IMR-90 (cell line): ENCODE results near the gene RMC1. TPM values are rescaled to one million over a fixed set of nuclear protein-coding genes. Genes with fewer than 3 reads are reported as not detected.

Experiments
- ATAC-seq: fragments of 200-7000 bp; cut with Tn5 transposase; 2 replicates; pipeline ENCODE4 v1.9.1; 2020; ENCODE audit warnings: low read depth, mild to moderate bottlenecking, moderate library complexity
- BruUV-seq: library from RNA; stranded (reverse); fragments of 400-500 nt; replicated peaks from 2 replicates; lab custom pipeline; 2021; lab: Mats Ljungman, UMichigan
- CTCF ChIA-PET: fragments of 300-600 bp; formaldehyde crosslinking; extraction: SDS; loops from one replicate; lab custom pipeline; 2021; ENCODE audit warnings: antibody characterized with exemption; lab: Yijun Ruan, JAX
- POLR2A ChIA-PET: fragments of 300-600 bp; sonication (Branson Sonifier 250); formaldehyde crosslinking; loops from one replicate; lab custom pipeline; 2022; ENCODE audit warnings: antibody characterized with exemption; ENCODE audit not compliant: unreplicated experiment; lab: Charles Lee
- DNase-seq: peaks from one replicate; pipeline ENCODE4 v3.0.0; 2013
- H2AFZ ChIP-seq: replicated peaks from 2 replicates; pipeline ENCODE3; 2013; ENCODE audit warnings: low read length, mild to moderate bottlenecking; ENCODE audit not compliant: poor library complexity
- H2AK5ac ChIP-seq: 2 replicates; pipeline ENCODE4 v1.6.1; 2013; ENCODE audit warnings: low read depth, low read length, inconsistent platforms
- H2AK9ac ChIP-seq: replicated peaks from 2 replicates; pipeline ENCODE3; 2013; ENCODE audit warnings: mild to moderate bottlenecking, low read depth, low read length, moderate library complexity; ENCODE audit not compliant: poor library complexity
- H2BK120ac ChIP-seq: 2 replicates; pipeline ENCODE4 v1.6.1; 2013; ENCODE audit warnings: low read depth, low read length, inconsistent platforms
- H2BK15ac ChIP-seq: 3 replicates; pipeline ENCODE4 v1.6.1; 2013; ENCODE audit warnings: low read depth, low read length, inconsistent platforms
- H2BK20ac ChIP-seq: 2 replicates; pipeline ENCODE4 v1.6.1; 2013; ENCODE audit warnings: low read depth, mild to moderate bottlenecking, inconsistent platforms, low read length, moderate library complexity
- H2BK5ac ChIP-seq: 2 replicates; pipeline ENCODE4 v1.6.1; 2013; ENCODE audit warnings: mild to moderate bottlenecking, low read depth, low read length, inconsistent platforms; ENCODE audit not compliant: poor library complexity, severe bottlenecking
- H3K14ac ChIP-seq: replicated peaks from 2 replicates; pipeline ENCODE4 v1.6.1; 2013; ENCODE audit warnings: low read depth, low read length, inconsistent platforms
- H3K18ac ChIP-seq: 2 replicates; pipeline ENCODE4 v1.6.1; 2013; ENCODE audit warnings: low read depth, low read length, control low read depth
- H3K23ac ChIP-seq: 2 replicates; pipeline ENCODE4 v1.6.1; 2013; ENCODE audit warnings: low read depth, low read length, inconsistent platforms
- H3K27ac ChIP-seq: 2 replicates; pipeline ENCODE4 v1.5.1; 2013; ENCODE audit warnings: mild to moderate bottlenecking, control low read depth, low read length; ENCODE audit not compliant: insufficient read depth
- H3K27me3 ChIP-seq: 2 replicates; pipeline ENCODE4 v1.6.1; 2013; ENCODE audit warnings: low read length; ENCODE audit not compliant: control insufficient read depth, insufficient read depth
- H3K36me3 ChIP-seq: 2 replicates; pipeline ENCODE4 v1.6.1; 2013; ENCODE audit warnings: low read length, mixed read lengths; ENCODE audit not compliant: control insufficient read depth, insufficient read depth
- H3K4ac ChIP-seq: 2 replicates; pipeline ENCODE4 v1.6.1; 2013; ENCODE audit warnings: low read depth, low read length, inconsistent platforms
- H3K4me1 ChIP-seq: 2 replicates; pipeline ENCODE4 v1.6.1; 2013; ENCODE audit warnings: low read length, mixed read lengths; ENCODE audit not compliant: control insufficient read depth, insufficient read depth
- H3K4me2 ChIP-seq: 2 replicates; pipeline ENCODE4 v1.6.1; 2013; ENCODE audit warnings: low read depth, mild to moderate bottlenecking, control low read depth, low read length, moderate library complexity
- H3K4me3 ChIP-seq: 2 replicates; pipeline ENCODE4 v1.5.1; 2013; ENCODE audit warnings: low read depth, mild to moderate bottlenecking, control low read depth, low read length, moderate library complexity; ENCODE audit not compliant: insufficient read depth
- H3K56ac ChIP-seq: 2 replicates; pipeline ENCODE4 v1.6.1; 2013; ENCODE audit warnings: low read length, inconsistent platforms; ENCODE audit not compliant: insufficient read depth; ENCODE audit errors: extremely low read depth
- H3K79me1 ChIP-seq, 2 experiments: 2 replicates each; pipeline ENCODE4 v1.6.1; 2013; ENCODE audit warnings: low read length in 2 of 2, inconsistent platforms in 1 of 2, low read depth in 1 of 2
- H3K9ac ChIP-seq: 2 replicates; pipeline ENCODE4 v1.6.1; 2013; ENCODE audit warnings: low read depth, low read length, control low read depth
- H3K9me1 ChIP-seq: 2 replicates; pipeline ENCODE4 v1.6.1; 2013; ENCODE audit warnings: low read length, inconsistent platforms; ENCODE audit not compliant: insufficient read depth
- H3K9me3 ChIP-seq: 2 replicates; pipeline ENCODE4 v1.6.1; 2013; ENCODE audit warnings: low read length; ENCODE audit not compliant: control insufficient read depth, insufficient read depth
- H4K20me1 ChIP-seq: 2 replicates; pipeline ENCODE4 v1.6.1; 2013; ENCODE audit warnings: low read length, inconsistent platforms; ENCODE audit not compliant: insufficient read depth
- H4K5ac ChIP-seq: 2 replicates; pipeline ENCODE4 v1.6.1; 2013; ENCODE audit warnings: mild to moderate bottlenecking, low read depth, low read length, control low read depth
- H4K8ac ChIP-seq, 2 experiments: 2 replicates each; pipeline ENCODE4 v1.6.1; 2013; ENCODE audit warnings: low read depth in 2 of 2, low read length in 2 of 2, control low read depth in 1 of 2, inconsistent platforms in 1 of 2
- H4K91ac ChIP-seq: 2 replicates; pipeline ENCODE4 v1.6.1; 2013; ENCODE audit warnings: low read depth, low read length, inconsistent platforms; ENCODE audit not compliant: insufficient read depth
- BHLHE40 ChIP-seq: fragments of 150-350 bp; IDR thresholded peaks from 2 replicates; pipeline ENCODE4 v1.6.1; 2016; ENCODE audit warnings: mild to moderate bottlenecking, low read depth, low read length
- CEBPB ChIP-seq: IDR thresholded peaks from 2 replicates; pipeline ENCODE4 v1.6.1; 2012; ENCODE audit warnings: low read depth, low read length, improper control_type of control experiment
- CHD1 ChIP-seq: IDR thresholded peaks from 2 replicates; pipeline ENCODE4 v1.6.1; 2012; ENCODE audit warnings: low read depth, low read length, improper control_type of control experiment
- CTCF ChIP-seq: conservative IDR thresholded peaks from 2 replicates; pipeline ENCODE4 v1.5.1; 2012; ENCODE audit warnings: mild to moderate bottlenecking, low read depth, low read length, improper control_type of control experiment
- ELK1 ChIP-seq: fragments of 150-350 bp; IDR thresholded peaks from 2 replicates; pipeline ENCODE4 v1.6.1; 2016; ENCODE audit warnings: low read depth, mild to moderate bottlenecking, low read length, moderate library complexity, borderline replicate concordance
- FOS ChIP-seq: fragments of 150-350 bp; IDR thresholded peaks from 2 replicates; pipeline ENCODE4 v1.6.1; 2016; ENCODE audit warnings: low read depth, low read length
- MAFK ChIP-seq: IDR thresholded peaks from 2 replicates; pipeline ENCODE4 v1.6.1; 2012; ENCODE audit warnings: low read depth, low read length, improper control_type of control experiment
- MAZ ChIP-seq: IDR thresholded peaks from 2 replicates; pipeline ENCODE4 v1.6.1; 2012; ENCODE audit warnings: low read depth, mild to moderate bottlenecking, low read length, improper control_type of control experiment, moderate library complexity, borderline replicate concordance
- MXI1 ChIP-seq: IDR thresholded peaks from 2 replicates; pipeline ENCODE4 v1.6.1; 2012; ENCODE audit warnings: low read depth, mild to moderate bottlenecking, low read length, moderate library complexity, borderline replicate concordance
- NFE2L2 ChIP-seq: fragments of 150-350 bp; IDR thresholded peaks from 2 replicates; pipeline ENCODE4 v1.6.1; 2016; ENCODE audit warnings: low read depth, mild to moderate bottlenecking, low read length
- POLR2A ChIP-seq: IDR thresholded peaks from 2 replicates; pipeline ENCODE4 v1.6.1; 2012; ENCODE audit warnings: mild to moderate bottlenecking, low read depth, low read length
- RAD21 ChIP-seq: IDR thresholded peaks from 2 replicates; pipeline ENCODE4 v1.6.1; 2012; ENCODE audit warnings: low read length, improper control_type of control experiment
- RCOR1 ChIP-seq: IDR thresholded peaks from 2 replicates; pipeline ENCODE4 v1.6.1; 2012; ENCODE audit warnings: mild to moderate bottlenecking, low read length, improper control_type of control experiment; ENCODE audit not compliant: insufficient replicate concordance
- RFX5 ChIP-seq: IDR thresholded peaks from 2 replicates; pipeline ENCODE4 v1.8.0; 2012; ENCODE audit warnings: low read depth, mild to moderate bottlenecking, low read length, moderate library complexity
- SMC3 ChIP-seq: fragments of 150-350 bp; IDR thresholded peaks from 2 replicates; pipeline ENCODE4 v1.6.1; 2016; ENCODE audit warnings: low read depth, mild to moderate bottlenecking, antibody characterized with exemption, low read length, moderate library complexity
- USF2 ChIP-seq: fragments of 150-350 bp; IDR thresholded peaks from 2 replicates; pipeline ENCODE4 v1.6.1; 2017; ENCODE audit warnings: mild to moderate bottlenecking, antibody characterized with exemption, low read length, low read depth
- WGBS, 2 experiments: methylation state at CpG; one replicate each; pipeline versions ENCODE4 v1.1.5 to v1.1.7; 2013; ENCODE audit warnings: missing lambda C conversion rate in 2 of 2; ENCODE audit not compliant: insufficient read length in 1 of 2; ENCODE audit errors: extremely low coverage in 2 of 2; 5-methylcytosine and 5-hydroxymethylcytosine counted together
- dilution Hi-C: fragments of 300-500 bp; cut with HindIII; formaldehyde crosslinking; loops from one replicate; pipeline ENCODE4 v1.14.3; 2018; ENCODE audit warnings: low sequenced_read_pairs; ENCODE audit not compliant: unreplicated experiment
- in situ Hi-C: fragments of 300-500 bp; cut with MboI; formaldehyde crosslinking; loops from 3 replicates; pipeline ENCODE4 v1.14.3; 2019; ENCODE audit warnings: low sequenced_read_pairs, inconsistent platforms, mixed read lengths
- intact Hi-C: fragments of 100-400 bp; cut with micrococcal nuclease; formaldehyde crosslinking; loops from 2 replicates; pipeline ENCODE4 v1.10.0; 2022
- polyA plus RNA-seq, 3 experiments: library from polyadenylated mRNA; depleted of rRNA; stranded (reverse); fragments of >200 nt; gene quantifications; 2 replicates each; pipeline ENCODE4 v1.2.3, GENCODE V29; 2012; ENCODE audit warnings: low replicate concordance in 1 of 3
- total RNA-seq: library from RNA; depleted of rRNA; stranded (reverse); fragments of >200 nt; gene quantifications from 2 replicates; pipeline ENCODE4 v1.2.3, GENCODE V29; 2012

RMC1 gene
- total and polyA plus RNA-seq, 2 of the 4 experiments (the other 2 are of a cell fraction) = 14.2 to 18.0 TPM

- H4K8ac ChIP-seq = no peak overlapping the region
- intact Hi-C loops = no loop called here
- H3K27ac ChIP-seq = no peak overlapping the region
- no TSS peak for BruUV-seq
- no peaks in the 10 kb centered on the region for H3K9me3 ChIP-seq
- peaks cover 70% of the 10 kb centered on the region for H4K20me1 ChIP-seq
- no peak overlapping the region for H4K5ac ChIP-seq
- no peak overlapping the region for H3K4ac ChIP-seq
- in situ Hi-C loops = no loop called here
- no peak overlapping the region for H2BK120ac ChIP-seq
- no peak overlapping the region for H2AK5ac ChIP-seq
- H3K4me2 ChIP-seq = no peak overlapping the region
- peaks cover 4% of the 10 kb centered on the region for H3K36me3 ChIP-seq
- no peak overlapping the region for H2AK9ac ChIP-seq
- CTCF ChIA-PET = no interaction called here
- ATAC-seq = no peak
- no peak for TF ChIP-seq ELK1
- no peak for TF ChIP-seq USF2
- no peak for TF ChIP-seq POLR2A
- no peak for TF ChIP-seq RAD21
- TF ChIP-seq NFE2L2 = no peak
- no peak for TF ChIP-seq RFX5
- no peak for TF ChIP-seq BHLHE40
- TF ChIP-seq MXI1 = no peak
- no peak for TF ChIP-seq RCOR1
- TF ChIP-seq CHD1 = no peak
- no peak for TF ChIP-seq MAFK
- no peak for TF ChIP-seq FOS
- TF ChIP-seq MAZ = no peak
- TF ChIP-seq CTCF = no peak
- no peak for TF ChIP-seq SMC3
- TF ChIP-seq CEBPB = no peak
- H2BK20ac ChIP-seq = no peak overlapping the region
- H3K4me3 ChIP-seq = no peak overlapping the region
- no peak overlapping the region for H2BK5ac ChIP-seq
- no peaks in the 10 kb centered on the region for H3K27me3 ChIP-seq
- no peak overlapping the region for H2BK15ac ChIP-seq
- no peak overlapping the region for H3K23ac ChIP-seq
- H3K56ac ChIP-seq = no peak overlapping the region
- no peak overlapping the region for H3K9ac ChIP-seq
- H4K91ac ChIP-seq = no peak overlapping the region
- DNase-seq = no peak
- H3K14ac ChIP-seq = no peak overlapping the region
- POLR2A ChIA-PET = no interaction called here
- WGBS, 2 experiments = no CpG with 5 or more reads among the region's 2 CpGs
- peaks cover 17 to 64% of the 10 kb centered on the region in 2 experiments for H3K79me1 ChIP-seq
- H3K4me1 ChIP-seq = peaks cover 3% of the 10 kb centered on the region
- dilution Hi-C loops = no loop called here
- H3K18ac ChIP-seq = no peak overlapping the region
- H3K9me1 ChIP-seq = peaks cover 14% of the 10 kb centered on the region
- no peak overlapping the region for H2AFZ ChIP-seq
Observed at GRCh38 chr18:23456835-23457234, 46.5 kb upstream of the RMC1 start.
